AG09319 (cell line): ENCODE data around the gene CAVIN1.
"Not testable (repeated sequence)": the region's sequence is repeated elsewhere in the genome, so short reads cannot be mapped to it uniquely, and the experiment has no call there.

Experiments used
- DNase-seq: peaks from one replicate; pipeline ENCODE4 v3.0.0-alpha.2; 2010; ENCODE audit warnings: low read depth; ENCODE audit errors: extremely low read depth
- TF ChIP-seq, protein P1 (sequence below): IDR thresholded peaks from 2 replicates; pipeline ENCODE4 v1.5.1; 2011; ENCODE audit warnings: low read depth, mild to moderate bottlenecking, inconsistent platforms, low read length, moderate library complexity

The CAVIN1 gene

DNA sequence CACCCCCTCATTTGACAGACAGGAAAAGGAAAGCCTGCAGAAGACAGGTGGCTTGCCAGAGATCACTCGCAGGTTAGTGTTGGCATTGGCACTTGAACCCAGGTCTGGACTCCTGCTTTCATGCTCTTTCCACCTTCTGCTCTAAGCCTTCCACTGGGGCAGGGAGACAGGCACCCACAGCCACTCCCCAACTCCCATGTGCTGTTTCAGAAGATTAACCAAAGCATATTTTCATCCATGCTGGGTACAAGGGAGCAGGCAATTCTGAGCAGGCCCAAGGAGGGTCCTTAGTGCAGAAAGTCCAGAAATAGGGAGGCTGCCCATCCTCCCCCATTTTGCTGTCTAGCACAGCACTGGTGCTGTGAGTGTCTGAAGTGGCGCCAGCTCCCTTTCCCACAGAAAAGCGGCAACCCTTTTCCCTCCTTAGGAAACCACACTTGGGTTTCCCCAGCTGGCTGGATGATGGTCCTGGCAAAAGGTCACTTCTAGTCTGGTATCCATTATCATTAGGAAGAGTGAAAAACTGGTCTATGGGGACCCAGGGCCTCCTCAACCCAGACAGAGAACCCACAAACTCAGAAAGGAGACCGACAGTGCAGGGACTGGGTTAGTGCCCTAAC lies 2.0 kb upstream of the CAVIN1 start:
- DNase-seq, result no peak
- TF ChIP-seq, protein P1, sequence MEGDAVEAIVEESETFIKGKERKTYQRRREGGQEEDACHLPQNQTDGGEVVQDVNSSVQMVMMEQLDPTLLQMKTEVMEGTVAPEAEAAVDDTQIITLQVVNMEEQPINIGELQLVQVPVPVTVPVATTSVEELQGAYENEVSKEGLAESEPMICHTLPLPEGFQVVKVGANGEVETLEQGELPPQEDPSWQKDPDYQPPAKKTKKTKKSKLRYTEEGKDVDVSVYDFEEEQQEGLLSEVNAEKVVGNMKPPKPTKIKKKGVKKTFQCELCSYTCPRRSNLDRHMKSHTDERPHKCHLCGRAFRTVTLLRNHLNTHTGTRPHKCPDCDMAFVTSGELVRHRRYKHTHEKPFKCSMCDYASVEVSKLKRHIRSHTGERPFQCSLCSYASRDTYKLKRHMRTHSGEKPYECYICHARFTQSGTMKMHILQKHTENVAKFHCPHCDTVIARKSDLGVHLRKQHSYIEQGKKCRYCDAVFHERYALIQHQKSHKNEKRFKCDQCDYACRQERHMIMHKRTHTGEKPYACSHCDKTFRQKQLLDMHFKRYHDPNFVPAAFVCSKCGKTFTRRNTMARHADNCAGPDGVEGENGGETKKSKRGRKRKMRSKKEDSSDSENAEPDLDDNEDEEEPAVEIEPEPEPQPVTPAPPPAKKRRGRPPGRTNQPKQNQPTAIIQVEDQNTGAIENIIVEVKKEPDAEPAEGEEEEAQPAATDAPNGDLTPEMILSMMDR, result no peak

DNA sequence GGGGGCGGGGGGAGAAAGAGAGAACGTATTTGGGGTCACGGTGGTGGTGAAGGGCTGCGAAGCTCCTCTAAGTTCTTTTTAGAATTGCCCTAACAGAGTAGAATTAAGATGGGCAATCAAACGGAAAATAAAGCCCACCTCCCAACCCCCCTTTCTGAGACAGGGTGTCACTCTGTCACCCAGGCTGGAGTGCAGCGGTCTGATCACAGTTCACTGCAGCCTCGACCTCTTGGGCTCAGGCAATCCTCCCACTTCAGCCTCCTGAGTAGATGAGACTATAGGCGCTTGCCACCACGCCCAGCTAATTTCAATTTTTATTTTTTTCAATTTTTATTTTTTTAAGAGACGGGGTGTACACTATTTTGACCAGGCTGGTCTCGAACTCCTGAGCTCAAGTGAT lies 710 bp upstream of the CAVIN1 start:
- TF ChIP-seq, protein P1, result no peak
- DNase-seq, result no peak

DNA sequence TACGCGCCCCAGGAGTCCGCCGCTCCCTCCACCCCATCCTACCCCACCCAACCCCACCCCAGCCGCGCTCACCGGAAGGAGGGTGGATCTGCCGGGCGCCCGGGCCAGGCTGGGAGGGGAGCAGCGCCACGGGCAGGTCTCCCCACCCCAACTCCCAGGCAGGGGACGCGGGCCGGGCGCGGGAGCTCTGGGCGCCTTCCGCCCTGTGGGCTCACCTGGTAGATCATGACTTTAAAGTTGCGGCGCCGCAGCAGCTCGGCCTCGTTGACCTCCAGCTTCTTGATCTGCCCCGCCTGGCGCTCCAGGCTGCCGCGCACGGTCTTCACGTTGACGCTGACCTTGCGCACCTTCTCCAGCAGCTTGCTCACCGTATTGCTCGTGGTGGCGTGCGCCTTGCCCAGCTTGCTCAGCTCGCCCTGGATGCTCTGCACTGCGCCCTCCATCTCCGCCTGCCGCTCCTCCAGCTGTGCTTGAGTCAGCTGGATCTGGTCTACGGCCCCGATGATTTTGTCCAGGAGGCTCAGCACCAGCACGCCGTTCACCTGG lies 571 bp downstream of the CAVIN1 start:
- DNase-seq, result no peak
- TF ChIP-seq, protein P1, result no peak

DNA sequence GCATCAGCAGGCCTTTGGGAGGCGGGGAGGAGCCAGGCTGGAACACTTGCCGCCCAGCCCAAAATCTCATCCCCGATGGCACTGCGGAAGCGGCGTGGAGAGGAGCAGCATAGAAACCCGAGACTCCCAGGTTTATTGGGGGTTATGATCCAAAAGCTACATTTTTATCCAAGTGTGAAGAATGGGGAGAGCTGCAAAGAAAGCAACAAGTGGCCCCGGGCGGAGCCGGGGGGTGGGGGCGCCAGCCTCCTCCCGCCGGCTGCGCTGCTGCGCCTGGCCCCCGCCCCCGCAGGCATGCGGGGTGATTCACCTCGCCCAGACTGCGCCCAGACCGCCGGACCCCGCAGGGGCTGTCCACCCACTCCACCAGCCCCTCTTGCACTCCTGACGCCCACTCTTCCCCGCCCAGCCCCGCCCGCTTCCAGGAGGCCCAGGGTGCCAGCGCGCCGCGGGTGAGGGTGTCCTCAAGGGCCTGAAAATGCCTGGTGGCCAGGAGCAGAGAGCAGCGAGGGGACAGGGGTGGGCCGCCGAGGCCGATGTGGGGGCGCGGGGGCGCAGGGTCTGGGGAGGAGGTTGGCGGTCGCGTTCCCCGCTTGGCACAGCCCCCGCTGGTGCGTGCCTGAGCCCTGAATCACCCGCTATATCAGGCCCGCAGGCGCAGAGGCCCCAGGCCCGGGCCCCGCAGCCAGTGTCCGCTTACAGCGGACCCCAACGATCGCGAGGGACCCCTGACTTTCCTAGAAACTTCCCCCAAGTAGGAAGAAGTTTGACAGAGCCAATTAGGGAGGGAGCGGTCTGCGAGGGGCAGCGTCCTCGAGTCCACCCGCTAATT lies 1.3 kb downstream of the CAVIN1 start:
- TF ChIP-seq, protein P1, result no peak
- no peak for DNase-seq

DNA sequence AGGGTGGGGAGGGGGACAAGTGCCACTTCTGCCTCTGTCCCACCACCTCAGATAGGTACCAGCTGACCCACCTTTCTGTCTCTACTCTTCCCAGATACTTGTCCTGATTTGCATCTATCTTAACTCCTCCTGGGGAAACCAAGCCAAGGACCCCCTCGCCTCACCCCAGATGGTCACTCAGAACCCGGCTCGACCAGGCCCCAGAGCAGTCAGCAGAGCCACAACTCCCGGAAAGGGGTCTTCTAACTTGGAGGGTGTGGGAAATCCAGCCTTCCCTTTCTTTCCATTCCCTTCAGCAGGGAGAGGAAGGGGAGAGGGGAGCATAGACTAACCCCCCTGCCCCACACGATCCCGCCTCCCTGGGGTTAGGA lies 1.9 kb downstream of the CAVIN1 start:
- TF ChIP-seq, protein P1, result no peak
- no peak for DNase-seq

DNA sequence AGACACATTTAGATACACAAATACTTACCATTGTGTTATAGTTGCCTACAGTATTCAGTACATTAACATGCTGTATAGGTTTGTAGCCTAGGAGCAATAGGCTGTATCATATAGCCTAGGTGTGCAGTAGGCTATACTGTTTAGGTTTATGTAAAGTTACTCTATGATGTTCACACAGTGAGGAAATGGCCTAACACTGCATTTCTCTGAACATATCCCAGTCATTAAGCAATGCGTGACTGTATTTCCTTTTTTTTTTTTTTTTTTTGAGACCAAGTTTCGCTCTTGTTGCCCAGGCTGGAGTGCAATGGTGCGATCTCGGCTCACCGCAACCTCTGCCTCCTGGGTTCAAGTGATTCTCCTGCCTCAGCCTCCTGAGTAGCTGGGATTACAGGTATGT lies 5.1 kb downstream of the CAVIN1 start:
- not testable (repeated sequence) for DNase-seq

DNA sequence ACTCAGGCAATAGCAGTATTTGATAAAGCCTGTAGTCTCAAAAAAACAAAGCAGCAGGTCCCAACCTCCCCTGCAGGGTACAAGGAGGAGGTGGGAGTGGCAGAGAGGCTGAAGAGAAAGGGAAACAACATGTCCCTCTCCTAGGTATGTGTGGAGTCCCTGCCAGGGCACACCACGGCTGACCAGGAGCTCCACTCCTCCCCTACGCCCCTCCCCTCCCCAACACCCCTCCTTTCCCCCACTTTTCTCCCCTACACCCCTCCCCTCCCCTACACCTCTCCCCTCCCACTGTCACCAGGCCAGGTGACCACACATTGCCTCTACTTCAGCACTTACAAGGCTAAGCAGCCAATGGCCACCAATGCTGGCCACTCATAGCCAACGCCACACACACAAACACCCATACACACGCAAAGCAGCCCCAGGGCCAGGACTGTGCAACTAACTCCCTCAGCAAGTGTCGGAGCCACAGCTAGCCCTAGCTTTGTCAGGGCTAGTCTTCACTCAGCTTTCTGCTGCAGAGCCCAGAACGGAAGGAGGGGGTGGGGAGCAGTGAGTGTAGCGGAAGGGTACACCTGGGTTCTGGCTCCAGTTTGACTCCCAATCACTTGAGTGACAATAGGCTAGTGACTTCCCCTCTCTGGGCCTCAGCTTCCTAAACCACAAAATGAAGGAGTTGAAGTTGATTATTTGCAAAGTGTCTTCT lies 8.2 kb downstream of the CAVIN1 start:
- TF ChIP-seq, protein P1, result no peak
- DNase-seq, result no peak
